Measurements from ENCODE around the gene MLLT3.

- TF ChIP-seq CTCF (IDR thresholded peaks at IDR 0.05) (no peak), POLR2A (IDR thresholded peaks at IDR 0.05) (no peak)
Observed at GRCh38 chr9:20594608-20595007, 27.7 kb downstream of the MLLT3 start.

Data from right lobe of liver (tissue), 4 donors.